ENCODE data around the gene GRAMD2A.

GRCh38 chr15:72112116-72112515, 85.5 kb downstream of the GRAMD2A start:
- no peak for TF ChIP-seq POLR2AphosphoS5 (IDR thresholded peaks at IDR 0.05; ENCODE audit: low read depth, low read length)
- no peak for TF ChIP-seq SIN3A (IDR thresholded peaks at IDR 0.05; ENCODE audit: borderline replicate concordance, insufficient read depth, low read length)
